Thyroid gland (tissue), 4 donors: ENCODE results near the gene SORCS2.

Experiments
- CTCF ChIP-seq, 6 experiments: fragments of 200-600 bp in 3 of 6; fragments of 450-650 bp in 3 of 6; sonication (generic) in 3 of 6; IDR thresholded peaks; one replicate each; pipeline ENCODE4 v1.5.1; 2016 to 2019; ENCODE audit warnings: antibody characterized with exemption in 6 of 6, mild to moderate bottlenecking in 2 of 6, inconsistent platforms in 1 of 6, moderate library complexity in 1 of 6
- POLR2A ChIP-seq, 2 donors: fragments of 450-650 bp; IDR thresholded peaks; one replicate each; pipeline ENCODE4 v1.6.1; 2017; ENCODE audit warnings: antibody characterized with exemption in 2 of 2, mild to moderate bottlenecking in 2 of 2, moderate library complexity in 1 of 2

GRCh38 chr4:7313347-7313811 lies 121.0 kb downstream of the SORCS2 start:
- TF ChIP-seq CTCF (IDR thresholded peaks at IDR 0.05) (no peak), POLR2A (IDR thresholded peaks at IDR 0.05) (no peak)
